ENCODE measurements around the gene TMEM121B. TPM values are rescaled to one million over a fixed set of nuclear protein-coding genes. Genes with fewer than 3 reads are reported as not detected.

The TMEM121B gene
- total RNA-seq, 1 donor from 2014 or later = 0.17 TPM

DNA sequence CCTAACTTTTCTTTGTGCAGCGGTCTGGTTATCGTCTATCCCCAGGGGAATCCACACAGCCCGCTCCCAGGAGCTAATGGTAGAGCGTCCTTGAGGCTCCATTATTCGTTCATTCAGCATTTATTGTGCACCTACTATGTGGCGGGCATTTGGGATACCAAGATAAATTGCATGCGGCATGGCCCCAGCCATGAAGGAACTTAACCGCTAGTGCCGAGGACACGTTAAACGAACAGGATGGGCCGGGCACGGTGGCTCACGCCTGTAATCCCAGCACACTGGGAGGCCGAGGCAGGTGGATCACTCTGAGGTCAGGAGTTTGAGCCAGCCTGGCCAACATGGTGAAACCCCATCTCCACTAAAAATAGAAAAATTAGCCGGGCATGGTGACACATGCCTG is 11.2 kb downstream of the TMEM121B start:
- no peak for DNase-seq

GRCh38 chr22:17109113-17109865 is 11.9 kb downstream of the TMEM121B start:
- DNase-seq = no peak

DNA sequence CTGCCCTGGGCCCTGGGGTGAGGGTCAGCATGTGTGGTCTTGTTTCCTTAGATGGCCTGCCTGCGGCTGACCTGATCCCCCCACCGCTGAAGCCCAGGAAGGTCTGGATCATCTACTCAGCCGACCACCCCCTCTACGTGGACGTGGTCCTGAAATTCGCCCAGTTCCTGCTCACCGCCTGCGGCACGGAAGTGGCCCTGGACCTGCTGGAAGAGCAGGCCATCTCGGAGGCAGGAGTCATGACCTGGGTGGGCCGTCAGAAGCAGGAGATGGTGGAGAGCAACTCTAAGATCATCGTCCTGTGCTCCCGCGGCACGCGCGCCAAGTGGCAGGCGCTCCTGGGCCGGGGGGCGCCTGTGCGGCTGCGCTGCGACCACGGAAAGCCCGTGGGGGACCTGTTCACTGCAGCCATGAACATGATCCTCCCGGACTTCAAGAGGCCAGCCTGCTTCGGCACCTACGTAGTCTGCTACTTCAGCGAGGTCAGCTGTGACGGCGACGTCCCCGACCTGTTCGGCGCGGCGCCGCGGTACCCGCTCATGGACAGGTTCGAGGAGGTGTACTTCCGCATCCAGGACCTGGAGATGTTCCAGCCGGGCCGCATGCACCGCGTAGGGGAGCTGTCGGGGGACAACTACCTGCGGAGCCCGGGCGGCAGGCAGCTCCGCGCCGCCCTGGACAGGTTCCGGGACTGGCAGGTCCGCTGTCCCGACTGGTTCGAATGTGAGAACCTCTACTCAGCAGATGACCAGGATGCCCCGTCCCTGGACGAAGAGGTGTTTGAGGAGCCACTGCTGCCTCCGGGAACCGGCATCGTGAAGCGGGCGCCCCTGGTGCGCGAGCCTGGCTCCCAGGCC is 12.7 kb downstream of the TMEM121B start:
- DNase-seq = no peak

GRCh38 chr22:17107547-17107810 is 13.7 kb downstream of the TMEM121B start:
- DNase-seq = no peak

- no peak for DNase-seq
Observed at GRCh38 chr22:17106785-17107546, 14.2 kb downstream of the TMEM121B start.

DNA sequence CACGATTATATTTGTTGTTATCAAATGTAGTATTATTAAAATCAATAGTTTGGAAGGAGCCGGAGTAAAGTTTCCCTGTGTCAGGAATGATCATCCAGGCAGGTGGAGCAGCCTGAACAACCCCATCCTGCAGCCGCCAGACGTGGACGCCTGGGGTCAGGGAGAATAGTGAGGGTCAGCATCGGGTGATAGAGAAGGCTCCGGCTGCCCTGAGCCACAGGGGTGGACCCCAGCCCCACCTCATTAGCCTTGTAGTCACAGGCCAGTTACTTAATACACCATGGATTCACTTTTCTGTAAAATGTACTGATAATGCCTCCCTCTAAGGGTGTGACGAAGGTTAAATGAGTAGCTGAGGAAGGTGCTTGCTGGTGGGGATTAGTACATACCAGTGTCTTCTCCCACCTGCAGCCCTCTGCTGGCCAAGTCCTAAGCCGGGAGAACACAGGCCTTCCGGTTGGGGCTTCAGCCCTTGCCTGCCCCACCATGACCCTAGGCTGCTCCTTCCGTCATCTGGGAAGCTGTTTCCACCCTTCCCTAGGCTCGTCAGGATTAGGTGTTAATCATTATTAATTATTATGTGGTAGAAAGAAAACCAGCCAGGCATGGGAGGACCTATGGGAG is 14.9 kb downstream of the TMEM121B start:
- DNase-seq = no peak

- DNase-seq = no peak
Observed at GRCh38 chr22:17105143-17106129, 15.7 kb downstream of the TMEM121B start.

DNA sequence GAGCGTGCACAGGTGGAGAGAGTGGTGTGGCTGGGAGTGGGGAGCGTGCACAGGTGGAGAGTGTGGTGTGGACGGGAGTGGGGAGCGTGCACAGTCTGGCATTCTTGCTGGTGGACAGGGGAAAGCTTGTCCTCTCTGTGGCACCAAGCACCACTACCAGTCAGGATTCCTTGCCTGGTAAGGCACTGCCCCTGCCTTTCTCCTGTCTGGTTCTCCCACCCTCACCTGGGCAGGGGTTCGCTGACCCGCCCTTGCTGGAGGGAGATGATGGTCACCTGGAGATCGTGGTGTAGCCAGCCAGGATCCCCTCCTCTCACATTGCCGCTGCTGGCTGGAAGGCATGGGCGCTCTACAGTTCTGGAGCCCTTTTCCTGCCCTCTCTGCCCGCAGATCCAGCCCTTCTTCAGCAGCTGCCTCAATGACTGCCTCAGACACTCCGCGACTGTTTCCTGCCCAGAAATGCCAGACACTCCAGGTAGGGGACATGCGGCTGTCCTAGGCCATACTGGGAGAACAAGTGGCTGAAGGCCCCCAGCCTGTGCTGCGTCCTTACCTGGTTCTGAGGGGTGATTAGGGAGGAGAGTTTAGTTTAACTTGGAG is 16.7 kb downstream of the TMEM121B start:
- no peak for DNase-seq

DNA sequence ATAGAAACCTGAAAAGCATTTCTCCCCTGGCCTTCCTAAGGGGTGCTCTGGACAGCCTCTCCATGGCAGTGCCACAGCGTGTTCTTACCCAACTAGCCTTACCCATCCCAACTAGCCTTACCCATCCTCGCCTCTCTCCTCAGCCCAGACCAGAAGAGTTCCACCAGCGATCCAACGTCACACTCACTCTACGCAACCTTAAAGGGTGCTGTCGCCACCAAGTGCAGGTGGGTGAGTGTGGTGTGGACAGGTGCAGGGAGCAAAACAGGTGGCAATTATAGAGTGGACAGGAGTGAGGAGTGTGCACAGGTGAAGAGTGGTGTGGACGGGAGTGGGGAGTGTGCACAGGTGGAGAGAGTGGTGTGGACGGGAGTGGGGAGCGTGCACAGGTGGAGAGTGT is 17.8 kb downstream of the TMEM121B start:
- DNase-seq = no peak

GRCh38 chr22:17102297-17102667 is 18.9 kb downstream of the TMEM121B start:
- no peak for DNase-seq

GRCh38 chr22:17101475-17102296 is 19.5 kb downstream of the TMEM121B start:
- DNase-seq = no peak

- DNase-seq = no peak
Observed at GRCh38 chr22:17100621-17101020, 20.5 kb downstream of the TMEM121B start.

- DNase-seq = no peak
Observed at GRCh38 chr22:17098379-17098819, 22.8 kb downstream of the TMEM121B start.

DNA sequence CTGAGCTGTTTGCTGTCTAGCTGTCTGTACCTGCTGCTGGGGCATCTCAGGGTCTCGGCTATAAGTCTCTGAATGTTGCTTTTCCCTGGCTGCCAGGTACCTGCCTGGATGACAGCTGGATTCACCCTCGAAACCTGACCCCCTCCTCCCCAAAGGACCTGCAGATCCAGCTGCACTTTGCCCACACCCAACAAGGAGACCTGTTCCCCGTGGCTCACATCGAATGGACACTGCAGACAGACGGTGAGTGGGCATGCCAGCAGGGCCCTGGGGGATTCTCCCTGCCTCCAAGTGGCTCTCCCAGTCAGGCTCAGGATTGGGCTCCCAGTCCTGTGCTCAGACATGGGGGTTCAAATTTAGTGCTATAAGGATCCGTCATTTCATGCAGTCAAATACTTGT is 23.5 kb downstream of the TMEM121B start:
- DNase-seq = no peak

GRCh38 chr22:17097062-17097461 is 24.1 kb downstream of the TMEM121B start:
- no peak for DNase-seq

- DNase-seq = no peak
Observed at GRCh38 chr22:17096071-17096470, 25.1 kb downstream of the TMEM121B start.

DNA sequence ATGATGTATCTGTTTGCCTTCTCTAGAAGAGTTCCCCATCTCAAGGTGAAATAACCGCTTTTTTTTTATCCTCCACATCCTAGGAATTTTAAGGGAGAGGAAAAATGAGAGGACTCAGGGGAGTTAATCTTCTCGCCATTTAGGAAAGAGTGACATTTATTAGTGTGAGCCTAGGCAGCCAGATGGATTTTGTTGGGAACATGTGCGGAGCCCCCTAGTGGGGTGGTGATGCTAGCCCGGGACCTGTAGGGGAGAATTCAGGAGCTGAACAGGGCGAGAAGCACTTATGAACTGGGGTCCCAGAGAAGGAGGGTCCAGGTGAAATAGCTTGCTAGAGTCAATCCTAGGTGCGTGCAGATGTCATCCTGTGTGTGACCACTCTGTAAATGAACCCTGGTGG is 25.6 kb downstream of the TMEM121B start:
- DNase-seq = peak; percentile 37

- no peak for DNase-seq
Observed at GRCh38 chr22:17093081-17093480, 28.1 kb downstream of the TMEM121B start.

DNA sequence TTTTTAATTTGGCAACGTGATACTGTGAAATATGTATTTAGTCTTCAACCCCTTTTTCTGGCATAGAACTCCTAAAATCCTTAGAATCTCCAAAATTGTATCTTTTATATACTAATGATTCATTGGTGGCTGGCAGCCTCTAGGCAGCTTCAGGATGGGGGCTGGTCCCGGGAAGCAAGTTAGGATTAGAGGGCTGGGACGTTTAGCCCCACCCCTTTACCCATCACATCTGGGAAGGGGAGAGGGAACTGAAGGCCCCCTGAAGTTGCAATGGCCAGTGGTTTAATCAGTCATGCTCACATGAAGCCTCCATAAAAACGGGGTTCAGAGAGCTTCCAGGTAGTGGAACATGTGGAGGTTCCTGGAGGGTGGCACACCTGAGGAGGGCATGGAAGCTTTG is 29.3 kb downstream of the TMEM121B start:
- no peak for DNase-seq

- DNase-seq = no peak
Observed at GRCh38 chr22:17090550-17090949, 30.6 kb downstream of the TMEM121B start.

All from dermis blood vessel endothelial cell (primary cell).